KMS-11 (cell line): ENCODE data around the gene TMEM204.

Experiments used
- H2AFZ ChIP-seq: fragments of 200-600 bp; sonication (generic); 2 replicates; pipeline ENCODE4 v1.6.1; 2016; ENCODE audit warnings: antibody characterized with exemption, mixed run types, low read depth
- H3K27ac ChIP-seq: fragments of 200-600 bp; sonication (generic); 2 replicates; pipeline ENCODE4 v1.6.1; 2016; ENCODE audit warnings: mild to moderate bottlenecking, mixed run types
- H3K27me3 ChIP-seq: fragments of 200-600 bp; sonication (generic); 2 replicates; pipeline ENCODE4 v1.6.1; 2017; ENCODE audit warnings: mild to moderate bottlenecking, low read depth, mixed run types, moderate library complexity; ENCODE audit not compliant: insufficient read depth
- H3K36me3 ChIP-seq: fragments of 200-600 bp; sonication (generic); 2 replicates; pipeline ENCODE4 v1.6.1; 2017; ENCODE audit warnings: mild to moderate bottlenecking, mixed run types; ENCODE audit not compliant: insufficient read depth
- H3K4me1 ChIP-seq: fragments of 200-600 bp; sonication (generic); 2 replicates; pipeline ENCODE4 v1.6.1; 2016; ENCODE audit warnings: mild to moderate bottlenecking, low read depth, mixed run types; ENCODE audit not compliant: poor library complexity, severe bottlenecking
- H3K4me2 ChIP-seq: fragments of 200-600 bp; sonication (generic); 2 replicates; pipeline ENCODE4 v1.7.0; 2016; ENCODE audit warnings: mild to moderate bottlenecking, mixed run types
- H3K4me3 ChIP-seq: fragments of 200-600 bp; sonication (generic); IDR thresholded peaks from 2 replicates; pipeline ENCODE4 v1.6.1; 2017; ENCODE audit warnings: low read depth, low read length, mixed read lengths; ENCODE audit not compliant: insufficient read depth
- H3K79me2 ChIP-seq: fragments of 200-600 bp; sonication (generic); 2 replicates; pipeline ENCODE4 v1.6.1; 2016; ENCODE audit warnings: low read depth, mixed run types; ENCODE audit not compliant: insufficient read depth
- H3K9ac ChIP-seq: fragments of 200-600 bp; sonication (generic); 2 replicates; pipeline ENCODE4 v1.6.1; 2016; ENCODE audit warnings: mild to moderate bottlenecking, mixed run types
- H4K20me1 ChIP-seq: fragments of 200-600 bp; sonication (generic); 2 replicates; pipeline ENCODE4 v1.6.1; 2016; ENCODE audit warnings: mild to moderate bottlenecking, mixed run types; ENCODE audit not compliant: insufficient read depth
- CTCF ChIP-seq: fragments of 200-600 bp; sonication (generic); conservative IDR thresholded peaks from 2 replicates; pipeline ENCODE4 v1.6.1; 2017; ENCODE audit warnings: low read depth, mild to moderate bottlenecking, antibody characterized with exemption, low read length, moderate library complexity, mixed read lengths

TMEM204 gene

GRCh38 chr16:1533443-1533951 is at the start of gene TMEM204:
TMEM204 (plus strand) TSS chr16:1533666; CDS start chr16:1534276, 610 bp downstream.
- Histone ChIP-seq H3K4me3 (no peak within 1 kb of the TSS), H3K27me3 (peaks cover 40% of the 10 kb centered on the region), H3K79me2 (no peaks in the 10 kb centered on the region), H3K27ac (no peak within 1 kb of the TSS), H3K4me1 (no peaks in the 10 kb centered on the region), H4K20me1 (no peaks in the 10 kb centered on the region), H3K9ac (no peak within 1 kb of the TSS), H2AFZ (no peak within 1 kb of the TSS), H3K36me3 (no peaks in the 10 kb centered on the region), H3K4me2 (no peak within 1 kb of the TSS)
- TF ChIP-seq CTCF, result no peak

GRCh38 chr16:1485847-1486496 is 47.5 kb upstream of the TMEM204 start:
- Histone ChIP-seq H3K4me3 (no peak overlapping the region), H3K79me2 (no peaks in the 10 kb centered on the region), H3K36me3 (no peaks in the 10 kb centered on the region), H3K4me2 (no peak overlapping the region), H3K9ac (no peak overlapping the region), H3K27ac (no peak overlapping the region), H2AFZ (no peak overlapping the region), H4K20me1 (no peaks in the 10 kb centered on the region), H3K27me3 (peaks cover 66% of the 10 kb centered on the region), H3K4me1 (peaks cover 8% of the 10 kb centered on the region)
- TF ChIP-seq CTCF, result no peak

GRCh38 chr16:1486551-1487390 is 46.7 kb upstream of the TMEM204 start:
- H4K20me1 ChIP-seq, result no peaks in the 10 kb centered on the region
- H3K36me3 ChIP-seq, result no peaks in the 10 kb centered on the region
- H3K4me1 ChIP-seq, result peaks cover 8% of the 10 kb centered on the region
- no peaks in the 10 kb centered on the region for H3K79me2 ChIP-seq
- no peak overlapping the region for H3K27ac ChIP-seq
- no peak overlapping the region for H3K9ac ChIP-seq
- no peak overlapping the region for H3K4me3 ChIP-seq
- no peak overlapping the region for H3K4me2 ChIP-seq
- no peak for TF ChIP-seq CTCF
- peaks cover 64% of the 10 kb centered on the region for H3K27me3 ChIP-seq
- no peak overlapping the region for H2AFZ ChIP-seq

GRCh38 chr16:1487395-1488053 is 45.9 kb upstream of the TMEM204 start:
- H3K4me3 ChIP-seq, result no peak overlapping the region
- no peak overlapping the region for H3K9ac ChIP-seq
- peaks cover 57% of the 10 kb centered on the region for H3K27me3 ChIP-seq
- H4K20me1 ChIP-seq, result no peaks in the 10 kb centered on the region
- H3K4me2 ChIP-seq, result no peak overlapping the region
- H3K4me1 ChIP-seq, result peaks cover 5% of the 10 kb centered on the region
- H3K36me3 ChIP-seq, result no peaks in the 10 kb centered on the region
- TF ChIP-seq CTCF, result no peak
- H3K27ac ChIP-seq, result no peak overlapping the region
- H3K79me2 ChIP-seq, result no peaks in the 10 kb centered on the region
- no peak overlapping the region for H2AFZ ChIP-seq
